Measurements from ENCODE around the gene RHNO1.

DNA sequence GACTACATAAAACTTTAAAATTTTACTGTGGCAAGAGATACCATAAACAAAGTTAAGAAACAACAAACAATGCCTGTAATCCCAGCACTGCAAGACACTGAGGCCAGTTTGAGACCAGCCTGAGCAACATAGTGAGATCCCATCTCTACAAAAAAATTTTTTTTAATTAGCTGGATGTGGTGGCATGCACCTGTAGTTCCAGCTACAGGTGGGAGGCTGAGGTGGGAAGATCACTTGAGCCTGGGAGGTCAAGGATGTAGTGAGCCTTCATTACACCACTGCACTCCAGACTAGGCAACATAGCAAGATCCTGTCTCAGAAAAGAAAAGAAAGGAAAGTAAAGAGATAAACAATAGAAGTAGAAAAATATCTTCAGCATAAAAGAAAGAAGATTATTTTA, 16.9 kb upstream of the RHNO1 start:
- TF ChIP-seq ZNF660 (tag by site-specific recombination; IDR thresholded peaks at IDR 0.05) (no peak), KLF10 (tag by site-specific recombination; IDR thresholded peaks at IDR 0.05) (no peak), ZNF670 (tag by site-specific recombination; IDR thresholded peaks at IDR 0.05; ENCODE audit: low read depth) (no peak), ZNF121 (tag by site-specific recombination; IDR thresholded peaks at IDR 0.05) (no peak), ZNF658 (tag by site-specific recombination; IDR thresholded peaks at IDR 0.05) (no peak), ZNF23 (tag by site-specific recombination; IDR thresholded peaks at IDR 0.05; ENCODE audit: borderline replicate concordance) (no peak), ZNF184 (tag by site-specific recombination; IDR thresholded peaks at IDR 0.05) (no peak), YY1 (tag by site-specific recombination; IDR thresholded peaks at IDR 0.05) (no peak), ZNF239 (tag by site-specific recombination; IDR thresholded peaks at IDR 0.05) (no peak)
- TF ChIP-seq, protein P1, sequence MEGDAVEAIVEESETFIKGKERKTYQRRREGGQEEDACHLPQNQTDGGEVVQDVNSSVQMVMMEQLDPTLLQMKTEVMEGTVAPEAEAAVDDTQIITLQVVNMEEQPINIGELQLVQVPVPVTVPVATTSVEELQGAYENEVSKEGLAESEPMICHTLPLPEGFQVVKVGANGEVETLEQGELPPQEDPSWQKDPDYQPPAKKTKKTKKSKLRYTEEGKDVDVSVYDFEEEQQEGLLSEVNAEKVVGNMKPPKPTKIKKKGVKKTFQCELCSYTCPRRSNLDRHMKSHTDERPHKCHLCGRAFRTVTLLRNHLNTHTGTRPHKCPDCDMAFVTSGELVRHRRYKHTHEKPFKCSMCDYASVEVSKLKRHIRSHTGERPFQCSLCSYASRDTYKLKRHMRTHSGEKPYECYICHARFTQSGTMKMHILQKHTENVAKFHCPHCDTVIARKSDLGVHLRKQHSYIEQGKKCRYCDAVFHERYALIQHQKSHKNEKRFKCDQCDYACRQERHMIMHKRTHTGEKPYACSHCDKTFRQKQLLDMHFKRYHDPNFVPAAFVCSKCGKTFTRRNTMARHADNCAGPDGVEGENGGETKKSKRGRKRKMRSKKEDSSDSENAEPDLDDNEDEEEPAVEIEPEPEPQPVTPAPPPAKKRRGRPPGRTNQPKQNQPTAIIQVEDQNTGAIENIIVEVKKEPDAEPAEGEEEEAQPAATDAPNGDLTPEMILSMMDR (tag by site-specific recombination; IDR thresholded peaks at IDR 0.05), result no peak

Measured in HEK293 (cell line).